H9 (cell line): Measurements from ENCODE around the gene SEMA3A. TPM values are rescaled to one million over a fixed set of nuclear protein-coding genes. Genes with fewer than 3 reads are reported as not detected.
A peak's percentile ranks its signal among the peaks of the same experiment; 100 is the strongest.

ENCODE experiments used
- DNase-seq: peaks from one replicate; pipeline ENCODE4 v3.0.0-alpha.2; 2017
- H2AFZ ChIP-seq: one replicate; pipeline ENCODE4 v1.6.1; 2013; ENCODE audit warnings: mild to moderate bottlenecking, low read length, control low read depth, moderate library complexity
- H2AK5ac ChIP-seq: 2 replicates; pipeline ENCODE4 v1.6.1; 2013; ENCODE audit warnings: low read length, control low read depth, mixed read lengths; ENCODE audit not compliant: insufficient read length
- H2BK120ac ChIP-seq: one replicate; pipeline ENCODE4 v1.6.1; 2013; ENCODE audit warnings: low read depth, mild to moderate bottlenecking, low read length, control low read depth, inconsistent platforms; ENCODE audit not compliant: poor library complexity, severe bottlenecking
- H2BK12ac ChIP-seq: 2 replicates; pipeline ENCODE4 v1.6.1; 2013; ENCODE audit warnings: low read length, control low read depth, mixed read lengths, low read depth; ENCODE audit not compliant: insufficient read length
- H2BK15ac ChIP-seq: 2 replicates; pipeline ENCODE4 v1.6.1; 2013; ENCODE audit warnings: low read depth, low read length, control low read depth
- H2BK20ac ChIP-seq: one replicate; pipeline ENCODE4 v1.6.1; 2013; ENCODE audit warnings: low read depth, mild to moderate bottlenecking, low read length, control low read depth, inconsistent platforms; ENCODE audit not compliant: poor library complexity, severe bottlenecking
- H2BK5ac ChIP-seq: 2 replicates; pipeline ENCODE4 v1.6.1; 2013; ENCODE audit warnings: low read length, control low read depth, mixed read lengths; ENCODE audit not compliant: insufficient read length
- H3K14ac ChIP-seq: 2 replicates; pipeline ENCODE4 v1.6.1; 2013; ENCODE audit warnings: low read length, control low read depth; ENCODE audit not compliant: insufficient read depth
- H3K18ac ChIP-seq: 2 replicates; pipeline ENCODE4 v1.6.1; 2013; ENCODE audit warnings: low read depth, mild to moderate bottlenecking, mixed read lengths, low read length, control low read depth; ENCODE audit not compliant: insufficient read length
- H3K23ac ChIP-seq: 2 replicates; pipeline ENCODE4 v1.6.1; 2013; ENCODE audit warnings: low read length, control low read depth, mixed read lengths, low read depth; ENCODE audit not compliant: insufficient read length
- H3K23me2 ChIP-seq: 2 replicates; pipeline ENCODE4 v1.6.1; 2013; ENCODE audit warnings: low read depth, mild to moderate bottlenecking, mixed read lengths, low read length, control low read depth; ENCODE audit not compliant: insufficient read length, poor library complexity, severe bottlenecking
- H3K27ac ChIP-seq: 2 replicates; pipeline ENCODE4 v1.5.1; 2013; ENCODE audit warnings: low read length, control low read depth, mixed read lengths, low read depth; ENCODE audit not compliant: insufficient read length
- H3K27me3 ChIP-seq: 2 replicates; pipeline ENCODE4 v1.6.1; 2013; ENCODE audit warnings: low read length, control low read depth, inconsistent platforms; ENCODE audit not compliant: insufficient read depth
- H3K4ac ChIP-seq: 2 replicates; pipeline ENCODE4 v1.6.1; 2013; ENCODE audit warnings: low read depth, mild to moderate bottlenecking, control low read depth, inconsistent platforms, low read length, moderate library complexity
- H3K4me1 ChIP-seq: 2 replicates; pipeline ENCODE4 v1.6.1; 2013; ENCODE audit warnings: low read length, control low read depth, inconsistent platforms; ENCODE audit not compliant: insufficient read depth
- H3K4me2 ChIP-seq: 2 replicates; pipeline ENCODE4 v1.6.1; 2013; ENCODE audit warnings: low read length, control low read depth, mixed read lengths; ENCODE audit not compliant: insufficient read length, insufficient read depth
- H3K56ac ChIP-seq: 2 replicates; pipeline ENCODE4 v1.6.1; 2013; ENCODE audit warnings: low read depth, mild to moderate bottlenecking, mixed read lengths, low read length, control low read depth; ENCODE audit not compliant: insufficient read length
- H3K79me1 ChIP-seq: 2 replicates; pipeline ENCODE4 v1.6.1; 2013; ENCODE audit warnings: low read depth, mild to moderate bottlenecking, moderate library complexity, low read length, control low read depth, inconsistent platforms; ENCODE audit not compliant: insufficient read depth, poor library complexity, severe bottlenecking
- H3K79me2 ChIP-seq: 2 replicates; pipeline ENCODE4 v1.6.1; 2013; ENCODE audit warnings: low read length, control low read depth, inconsistent platforms; ENCODE audit not compliant: insufficient read depth
- H3K9ac ChIP-seq: 2 replicates; pipeline ENCODE4 v1.6.1; 2013; ENCODE audit warnings: low read length, control low read depth, mixed read lengths; ENCODE audit not compliant: insufficient read length; ENCODE audit errors: extremely low read depth
- H3K9me3 ChIP-seq: one replicate; pipeline ENCODE4 v1.6.1; 2013; ENCODE audit warnings: low read depth, low read length, inconsistent platforms; ENCODE audit not compliant: control insufficient read depth
- H3T11ph ChIP-seq: one replicate; pipeline ENCODE4 v1.6.1; 2013; ENCODE audit warnings: mild to moderate bottlenecking, low read length, control low read depth, inconsistent platforms
- H4K20me1 ChIP-seq: one replicate; pipeline ENCODE4 v1.6.1; 2013; ENCODE audit not compliant: control insufficient read depth, insufficient read length, insufficient read depth
- H4K5ac ChIP-seq: 2 replicates; pipeline ENCODE4 v1.6.1; 2013; ENCODE audit warnings: low read depth, mild to moderate bottlenecking, mixed read lengths, low read length, control low read depth; ENCODE audit not compliant: insufficient read length
- H4K8ac ChIP-seq: replicated peaks from 2 replicates; pipeline ENCODE4 v1.6.1; 2013; ENCODE audit warnings: low read length, control low read depth, mixed read lengths, low read depth; ENCODE audit not compliant: insufficient read length
- H4K91ac ChIP-seq: 2 replicates; pipeline ENCODE4 v1.6.1; 2013; ENCODE audit warnings: low read depth, mild to moderate bottlenecking, moderate library complexity, mixed read lengths, low read length, control low read depth; ENCODE audit not compliant: insufficient read length
- H3K27ac Mint-ChIP-seq, 3 experiments: 2 replicates in 2 of 3; 3 replicates in 1 of 3; pipeline ENCODE4 v1.8.0; 2020 to 2021; ENCODE audit warnings: mixed read lengths in 3 of 3, mild to moderate bottlenecking in 1 of 3, moderate library complexity in 1 of 3
- H3K27me3 Mint-ChIP-seq: 2 replicates; pipeline ENCODE4 v1.8.0; 2021; ENCODE audit warnings: low read depth, mild to moderate bottlenecking, moderate library complexity, mixed read lengths
- H3K36me3 Mint-ChIP-seq, 3 experiments: 2 replicates in 2 of 3; 3 replicates in 1 of 3; pipeline ENCODE4 v1.8.0; 2020 to 2021; ENCODE audit warnings: low read depth in 3 of 3, mixed read lengths in 3 of 3; ENCODE audit not compliant: insufficient read depth in 1 of 3
- H3K4me1 Mint-ChIP-seq, 2 experiments: 2 replicates each; pipeline ENCODE4 v1.8.0; 2020; ENCODE audit warnings: mixed read lengths in 2 of 2
- H3K4me3 Mint-ChIP-seq, 2 experiments: 2 replicates in 1 of 2; 3 replicates in 1 of 2; pipeline ENCODE4 v1.8.0; 2020 to 2021; ENCODE audit warnings: mild to moderate bottlenecking in 2 of 2, mixed read lengths in 2 of 2, moderate library complexity in 1 of 2
- H3K9me3 Mint-ChIP-seq, 2 experiments: 2 replicates in 1 of 2; 3 replicates in 1 of 2; pipeline ENCODE4 v1.8.0; 2020; ENCODE audit warnings: mild to moderate bottlenecking in 2 of 2, mixed read lengths in 2 of 2, moderate library complexity in 1 of 2
- CTCF ChIP-seq: fragments of 200-600 bp; sonication (generic); conservative IDR thresholded peaks from 3 replicates; pipeline ENCODE4 v1.8.0; 2021; ENCODE audit warnings: antibody characterized with exemption, mild to moderate bottlenecking
- whole genome bisulfite sequencing: extraction: QIAGEN DNeasy Blood & Tissue Kit; methylation state at CpG from one replicate; pipeline ENCODE4 v1.1.7; 2013; ENCODE audit warnings: missing lambda C conversion rate, low lambda C conversion rate, mixed read lengths; ENCODE audit not compliant: insufficient read length; ENCODE audit errors: extremely low coverage; 5-methylcytosine and 5-hydroxymethylcytosine counted together
- total RNA-seq: library from RNA; stranded (reverse); gene quantifications from 2 replicates; pipeline ENCODE4 v1.2.1, GENCODE V29; 2021

SEMA3A gene
- total RNA-seq, 1 experiment from 2014 or later = 60.0 TPM

GRCh38 chr7:84070770-84071169, 123.8 kb downstream of the SEMA3A start:
- Histone ChIP-seq H3K56ac (no peak overlapping the region), H4K20me1 (no peaks in the 10 kb centered on the region), H4K8ac (no peak overlapping the region), H3K18ac (no peak overlapping the region), H4K5ac (no peak overlapping the region), H3K4ac (no peak overlapping the region), H3K9me3 (no peaks in the 10 kb centered on the region), H3K14ac (no peak overlapping the region), H3K4me2 (no peak overlapping the region), H2BK5ac (no peak overlapping the region), H2AK5ac (no peak overlapping the region), H3K4me1 (no peaks in the 10 kb centered on the region), H3K27ac (no peak overlapping the region), H2BK12ac (no peak overlapping the region), H2BK120ac (no peak overlapping the region), H3K23ac (no peak overlapping the region), H3K79me1 (no peaks in the 10 kb centered on the region), H3K79me2 (no peaks in the 10 kb centered on the region; the same call in 1 of the 2 replicates), H3T11ph (no peak overlapping the region), H2BK20ac (no peak overlapping the region), H2BK15ac (no peak overlapping the region), H4K91ac (no peak overlapping the region), H3K23me2 (no peaks in the 10 kb centered on the region), H3K27me3 (no peaks in the 10 kb centered on the region), H2AFZ (no peak overlapping the region), H3K9ac (no peak overlapping the region)
- DNase-seq = no peak
- peaks cover 8 to 14% (median 8%) of the 10 kb centered on the region in 3 experiments; a peak in 6 of 7 replicates for H3K36me3 Mint-ChIP-seq
- H3K27me3 Mint-ChIP-seq = no peaks in the 10 kb centered on the region
- H3K4me3 Mint-ChIP-seq = no peak overlapping the region
- TF ChIP-seq CTCF = no peak
- no peaks in the 10 kb centered on the region; a peak in 1 of 5 replicates for H3K9me3 Mint-ChIP-seq
- H3K27ac Mint-ChIP-seq = peak overlapping the region in 1 of 3 experiments; percentile 17; a peak in 1 of 7 replicates
- no CpG with 5 or more reads among the region's 2 CpGs for WGBS
- 0 out of 4 replicates have a peak, but pooled peaks cover 0 to 4% of the 10 kb centered on the region in 2 experiments for H3K4me1 Mint-ChIP-seq
